ENCODE measurements around the gene DYRK1B. TPM values are rescaled to one million over a fixed set of nuclear protein-coding genes. Genes with fewer than 3 reads are reported as not detected.

The DYRK1B gene
- total and polyA plus RNA-seq, 12 donors, result 7.3 to 43.5 (median 29.3) TPM

- H3K36me3 ChIP-seq, result peaks cover 0 to 49% (median 29%) of the 10 kb centered on the region in 9 donors
- no peaks in the 10 kb centered on the region for H3K27me3 ChIP-seq
- DNase-seq, result no peak
- intact Hi-C loops (cut with DNase I), result loop anchor here in 4 of 10 donors (5.0 to 10.0 kb wide), 3 partner anchors 48 to 296 kb away; partner anchors contain the start of gene EID2 (in 1 of the 4)
- 91 to 92% methylated on average over 17 of the region's 17 CpGs for WGBS, 2 donors
- peaks cover 0 to 43% (median 35%) of the 10 kb centered on the region in 9 donors for H3K4me1 ChIP-seq
- no peak overlapping the region for H3K4me3 ChIP-seq
- ATAC-seq, result peak in 1 of 8 donors; percentile 10
- no peak overlapping the region for H3K27ac ChIP-seq
- no peaks in the 10 kb centered on the region for H3K9me3 ChIP-seq
- TF ChIP-seq CTCF (IDR thresholded peaks at IDR 0.05), result no peak
Observed at GRCh38 chr19:39840492-39840891, 6.5 kb upstream of the DYRK1B start.

GRCh38 chr19:39839678-39840327 lies 5.8 kb upstream of the DYRK1B start:
- Histone ChIP-seq H3K4me3 (no peak overlapping the region), H3K27me3 (no peaks in the 10 kb centered on the region), H3K4me1 (peaks cover 0 to 36% (median 28%) of the 10 kb centered on the region in 9 donors), H3K9me3 (no peaks in the 10 kb centered on the region), H3K27ac (no peak overlapping the region), H3K36me3 (peaks cover 0 to 55% (median 34%) of the 10 kb centered on the region in 9 donors)
- TF ChIP-seq CTCF (IDR thresholded peaks at IDR 0.05), result no peak
- WGBS, 2 donors, result 68 to 71% methylated on average over 13 of the region's 13 CpGs
- ATAC-seq (no peak), DNase-seq (no peak)
- intact Hi-C loops (cut with DNase I), result loop anchor here in 5 of 10 donors (5.0 to 10.0 kb wide), 4 partner anchors 48 to 305 kb away; partner anchors contain the start of genes EID2 (in 1 of the 5) and EID2B (in 1 of the 5)

- peaks cover 0 to 61% (median 34%) of the 10 kb centered on the region in 9 donors for H3K36me3 ChIP-seq
- no peak overlapping the region for H3K4me3 ChIP-seq
- intact Hi-C loops (cut with DNase I), result loop anchor here in 1 of 10 donors (10.0 kb wide), 1 partner anchor 304 kb away; the partner anchor contains the start of gene EID2B
- no peak overlapping the region for H3K27ac ChIP-seq
- 92 to 93% methylated on average over 4 of the region's 4 CpGs for WGBS, 2 donors
- H3K4me1 ChIP-seq, result peaks cover 0 to 29% (median 22%) of the 10 kb centered on the region in 9 donors
- no peak for TF ChIP-seq CTCF (IDR thresholded peaks at IDR 0.05)
- DNase-seq, result no peak
- ATAC-seq, result no peak
- no peaks in the 10 kb centered on the region for H3K27me3 ChIP-seq
- no peaks in the 10 kb centered on the region for H3K9me3 ChIP-seq
Observed at GRCh38 chr19:39838569-39838968, 4.6 kb upstream of the DYRK1B start.

GRCh38 chr19:39837978-39838377 lies 4.0 kb upstream of the DYRK1B start:
- no peaks in the 10 kb centered on the region for H3K27me3 ChIP-seq
- H3K36me3 ChIP-seq, result peaks cover 0 to 61% (median 34%) of the 10 kb centered on the region in 9 donors
- no peak overlapping the region for H3K4me3 ChIP-seq
- ATAC-seq (no peak), DNase-seq (no peak)
- TF ChIP-seq CTCF (IDR thresholded peaks at IDR 0.05), result no peak
- no peak overlapping the region for H3K27ac ChIP-seq
- intact Hi-C loops (cut with DNase I), result loop anchor here in 1 of 10 donors (10.0 kb wide), 1 partner anchor 303 kb away; the partner anchor contains the start of gene EID2B
- 94 to 97% methylated on average over 3 of the region's 3 CpGs for WGBS, 2 donors
- H3K4me1 ChIP-seq, result peaks cover 0 to 24% (median 17%) of the 10 kb centered on the region in 9 donors
- H3K9me3 ChIP-seq, result no peaks in the 10 kb centered on the region

All from heart right ventricle (tissue), 16 donors.